HepG2 (cell line): Measurements from ENCODE around the gene PRKG1. TPM values are rescaled to one million over a fixed set of nuclear protein-coding genes. Genes with fewer than 3 reads are reported as not detected.

Source experiments
- ATAC-seq: fragments of 200-7000 bp; cut with Tn5 transposase; 3 replicates; pipeline ENCODE4 v1.9.1; 2020; ENCODE audit warnings: mild to moderate bottlenecking, moderate library complexity
- BruUV-seq: library from RNA; stranded (reverse); fragments of 400-500 nt; replicated peaks from 2 replicates; lab custom pipeline; 2021; lab: Mats Ljungman, UMichigan
- CTCF ChIA-PET: fragments of 300-600 bp; formaldehyde crosslinking; extraction: SDS; loops from one replicate; lab custom pipeline; 2021; ENCODE audit warnings: low total read pairs, inconsistent platforms, low intra/inter-chr PET ratio; lab: Yijun Ruan, JAX
- POLR2A ChIA-PET: fragments of 350-600 bp; sonication (Branson Sonifier 250); formaldehyde crosslinking; loops from one replicate; lab custom pipeline; 2020; ENCODE audit warnings: antibody characterized with exemption, inconsistent platforms; lab: Yijun Ruan, JAX
- DNase-seq: peaks from one replicate; pipeline ENCODE4 v3.0.0-alpha.2; 2015; ENCODE audit warnings: low spot score
- FAIRE-seq: peaks from 3 replicates; lab custom pipeline; 2011; peaks lifted over from hg19 to GRCh38; lab: Jason Lieb, UNC
- H2AFZ ChIP-seq: one replicate; pipeline ENCODE4 v1.6.1; 2011; ENCODE audit warnings: low read length, inconsistent platforms
- H3K27ac ChIP-seq: fragments of 300-600 bp; 3 replicates; pipeline ENCODE4 v1.8.0; 2011; ENCODE audit warnings: mixed run types, mild to moderate bottlenecking, mixed read lengths, low read length, inconsistent platforms; ENCODE audit not compliant: insufficient read depth; ENCODE audit errors: extremely low read length
- H3K27me3 ChIP-seq, 2 experiments: fragments of 200-600 bp in 1 of 2; 2 replicates in 1 of 2; 3 replicates in 1 of 2; pipeline versions ENCODE4 v1.6.0 to v1.8.0; 2011; ENCODE audit warnings: low read length in 2 of 2, mild to moderate bottlenecking in 2 of 2, moderate library complexity in 2 of 2, inconsistent platforms in 1 of 2; ENCODE audit not compliant: insufficient read depth in 2 of 2, control insufficient read depth in 1 of 2
- H3K36me3 ChIP-seq, 2 experiments: fragments of 200-600 bp in 1 of 2; replicated peaks in 1 of 2; 2 replicates in 1 of 2; 3 replicates in 1 of 2; pipeline versions ENCODE4 v1.5.1 to v1.8.0; 2011; ENCODE audit warnings: low read length in 2 of 2, inconsistent platforms in 1 of 2; ENCODE audit not compliant: insufficient read depth in 2 of 2, control insufficient read depth in 1 of 2
- H3K4me1 ChIP-seq: 2 replicates; pipeline ENCODE4 v1.5.1; 2012; ENCODE audit warnings: low read length, inconsistent platforms; ENCODE audit not compliant: insufficient read depth
- H3K4me2 ChIP-seq: 2 replicates; pipeline ENCODE4 v1.6.0; 2011; ENCODE audit warnings: low read depth, low read length, inconsistent platforms
- H3K4me3 ChIP-seq, 3 experiments: fragments of 200-600 bp in 1 of 3; sonication (generic), shearing (Covaris generic) in 1 of 3; replicated peaks in 1 of 3; 2 replicates each; pipeline ENCODE4 v1.5.1; 2011 to 2016; ENCODE audit warnings: low read length in 3 of 3, inconsistent platforms in 2 of 3, low read depth in 2 of 3, mild to moderate bottlenecking in 2 of 3, control low read depth in 1 of 3, mixed read lengths in 1 of 3; ENCODE audit not compliant: insufficient read depth in 1 of 3
- H3K79me2 ChIP-seq: one replicate; pipeline ENCODE4 v1.6.1; 2011; ENCODE audit warnings: low read length, inconsistent platforms; ENCODE audit not compliant: insufficient read depth
- H3K9ac ChIP-seq: 2 replicates; pipeline ENCODE4 v1.6.0; 2011; ENCODE audit warnings: mild to moderate bottlenecking, low read depth, low read length, inconsistent platforms; ENCODE audit not compliant: insufficient read depth
- H3K9me3 ChIP-seq: 2 replicates; pipeline ENCODE4 v1.5.1; 2012; ENCODE audit warnings: mild to moderate bottlenecking, low read length
- H4K20me1 ChIP-seq: 2 replicates; pipeline ENCODE4 v1.6.0; 2011; ENCODE audit warnings: inconsistent platforms, mild to moderate bottlenecking, low read length, moderate library complexity; ENCODE audit not compliant: insufficient read depth
- GTF3A ChIP-seq: sonication (generic); formaldehyde crosslinking; conservative IDR thresholded peaks from 2 replicates; pipeline ENCODE4 v1.4.0; 2020; ENCODE audit warnings: mild to moderate bottlenecking, missing genetic modification reagents
- JARID2 ChIP-seq: sonication (generic); formaldehyde crosslinking; IDR thresholded peaks from 2 replicates; pipeline ENCODE4 v1.8.1; 2023; ENCODE audit warnings: missing genetic modification reagents, inconsistent platforms; ENCODE audit not compliant: insufficient replicate concordance
- NFAT5 ChIP-seq: sonication (generic); formaldehyde crosslinking; IDR thresholded peaks from 2 replicates; pipeline ENCODE4 v1.4.0; 2020; ENCODE audit warnings: missing genetic modification reagents
- ZBTB3 ChIP-seq: sonication (generic); formaldehyde crosslinking; IDR thresholded peaks from 2 replicates; pipeline ENCODE4 v1.4.0; 2020; ENCODE audit warnings: low read depth, mild to moderate bottlenecking, moderate library complexity, missing genetic modification reagents, borderline replicate concordance
- ZBTB40 ChIP-seq, 2 experiments: fragments of 450-650 bp in 1 of 2; sonication (generic) in 1 of 2; formaldehyde crosslinking in 1 of 2; IDR thresholded peaks; 2 replicates each; pipeline versions ENCODE4 v1.6.1 to v1.8.0; 2016 to 2022; ENCODE audit warnings: antibody characterized with exemption in 1 of 2, mild to moderate bottlenecking in 1 of 2, missing genetic modification reagents in 1 of 2
- ZFP36L2 ChIP-seq: sonication (generic); formaldehyde crosslinking; IDR thresholded peaks from 2 replicates; pipeline ENCODE4 v1.4.0; 2020; ENCODE audit warnings: missing genetic modification reagents
- ZKSCAN8 ChIP-seq: IDR thresholded peaks from 2 replicates; pipeline ENCODE4 v1.6.1; 2016; ENCODE audit warnings: borderline replicate concordance, missing genetic modification reagents, missing compliant biosample characterization
- WGBS: methylation state at CpG from one replicate; pipeline ENCODE4 v1.1.6; 2017; ENCODE audit warnings: low lambda C conversion rate; 5-methylcytosine and 5-hydroxymethylcytosine counted together
- in situ Hi-C: cut with HindIII; loops from 2 replicates; pipeline ENCODE4 v1.10.0; 2017; ENCODE audit warnings: low pct_unique_long_range_greater_than_20kb; ENCODE audit not compliant: extremely low pct_ligation_motif_present
- intact Hi-C: fragments of 100-400 bp; cut with micrococcal nuclease; formaldehyde crosslinking; loops from one replicate; pipeline ENCODE4 v1.10.0; 2022; ENCODE audit not compliant: unreplicated experiment
- polyA plus RNA-seq, 8 experiments: library from polyadenylated mRNA; depleted of rRNA in 3 of 8; stranded (reverse) in 7 of 8; unstranded in 1 of 8; fragments of >200 nt; fragmentation: Illumina TruSeq in 4 of 8; extraction: Trizol in 4 of 8; gene quantifications; 2 replicates each; pipeline versions ENCODE4 v1.2.1 to v1.2.3, GENCODE V29; 2011 to 2016; ENCODE audit warnings: low read depth in 4 of 8, missing spikeins in 1 of 8, mixed read lengths in 1 of 8; ENCODE audit not compliant: insufficient read depth in 1 of 8
- total RNA-seq, 5 experiments: library from RNA; depleted of rRNA; stranded (reverse); fragments of >200 nt; fragmentation: Illumina TruSeq; extraction: Trizol; gene quantifications; 2 replicates each; pipeline ENCODE4 v1.2.3, GENCODE V29; 2016; ENCODE audit warnings: low read depth in 1 of 5

Gene PRKG1
- total and polyA plus RNA-seq, 2 of the 13 experiments (the other 11 are each of a cell fraction or from before 2014, with no cell fraction given): 0.01 TPM; not detected in 1

GRCh38 chr10:51694086-51694768 lies 619.9 kb downstream of the PRKG1 start (continued):
- no peak for TF ChIP-seq GTF3A

- no TSS peak for BruUV-seq
- Histone ChIP-seq H3K27ac (no peak overlapping the region), H3K4me1 (peaks cover 12% of the 10 kb centered on the region; the same call in 1 of the 2 replicates), H4K20me1 (no peaks in the 10 kb centered on the region), H3K9ac (no peak overlapping the region), H3K4me2 (no peak overlapping the region), H3K36me3 (no peaks in the 10 kb centered on the region), H2AFZ (no peak overlapping the region), H3K9me3 (no peaks in the 10 kb centered on the region), H3K27me3 (no peaks in the 10 kb centered on the region; a peak in 1 of 5 replicates), H3K4me3 (no peak overlapping the region), H3K79me2 (no peaks in the 10 kb centered on the region)
- ChIA-PET CTCF (no interaction called here), POLR2A (no interaction called here)
- 40% methylated on average over 1 of the region's 1 CpG for WGBS
- in situ Hi-C loops: no loop called here
- intact Hi-C loops: no loop called here
- DNase-seq: no peak
- no peak for FAIRE-seq
- no peak for ATAC-seq
- TF ChIP-seq ZBTB40 (IDR thresholded peaks at IDR 0.05) (no peak), ZBTB40 (CRISPR knock-in tag; IDR thresholded peaks at IDR 0.05) (no peak), JARID2 (CRISPR knock-in tag) (no peak), NFAT5 (CRISPR knock-in tag) (no peak), ZFP36L2 (CRISPR knock-in tag) (no peak), ZBTB3 (no peak), ZKSCAN8 (CRISPR knock-in tag) (no peak)
These were observed 622.0 kb downstream of the PRKG1 start for GRCh38 chr10:51696251-51696650.
